Neural crest cell (in vitro differentiated cells): ENCODE measurements around the gene KPTN. TPM values are rescaled to one million over a fixed set of nuclear protein-coding genes. Genes with fewer than 3 reads are reported as not detected.

Source experiments
- DNase-seq: peaks from one replicate; pipeline ENCODE4 v3.0.0; 2021; ENCODE audit warnings: low read depth, mixed read lengths, low spot score
- H3K27ac Mint-ChIP-seq: one replicate; pipeline ENCODE4 v1.8.0; 2021; ENCODE audit warnings: mild to moderate bottlenecking, mixed read lengths; ENCODE audit not compliant: unreplicated experiment
- H3K27me3 Mint-ChIP-seq: 2 replicates; pipeline ENCODE4 v1.8.0; 2021; ENCODE audit warnings: low read depth, mild to moderate bottlenecking, mixed read lengths
- H3K36me3 Mint-ChIP-seq: 2 replicates; pipeline ENCODE4 v1.8.0; 2021; ENCODE audit warnings: low read depth, mild to moderate bottlenecking, mixed read lengths
- H3K4me1 Mint-ChIP-seq: 2 replicates; pipeline ENCODE4 v1.8.0; 2021; ENCODE audit warnings: mixed read lengths
- H3K4me3 Mint-ChIP-seq: one replicate; pipeline ENCODE4 v1.8.0; 2021; ENCODE audit warnings: mild to moderate bottlenecking, mixed read lengths
- H3K9me3 Mint-ChIP-seq: 2 replicates; pipeline ENCODE4 v1.8.0; 2021; ENCODE audit warnings: mixed read lengths
- total RNA-seq: library from RNA; stranded (reverse); gene quantifications from 2 replicates; pipeline ENCODE4 v1.2.1, GENCODE V29; 2021
- TF ChIP-seq, protein P1 (sequence below): fragments of 200-600 bp; sonication (generic); conservative IDR thresholded peaks from 2 replicates; pipeline ENCODE4 v1.5.0; 2021; ENCODE audit warnings: antibody characterized with exemption, mild to moderate bottlenecking

The KPTN gene
- total RNA-seq, 1 donor from 2014 or later, result 30.2 TPM

DNA sequence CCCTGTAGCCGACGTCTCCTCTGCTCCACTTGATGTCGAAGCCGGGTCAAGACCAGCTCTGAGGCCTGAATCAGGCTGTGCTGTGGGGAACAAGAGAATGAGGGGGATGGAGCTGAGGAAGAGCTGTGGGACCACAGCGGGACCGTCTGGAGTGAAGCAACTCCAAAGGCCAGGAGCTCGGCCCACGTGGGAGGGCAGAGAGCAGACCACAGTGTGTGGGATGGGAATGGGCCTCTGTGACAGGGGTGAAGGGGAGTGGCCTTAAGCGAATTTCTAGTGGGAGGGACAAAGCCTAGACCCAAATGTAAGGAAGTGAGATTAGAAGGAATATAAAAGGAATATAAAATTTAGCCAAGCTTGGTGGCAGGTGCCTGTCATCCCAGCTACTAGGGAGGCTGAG, 8.6 kb downstream of the KPTN start:
- Mint-ChIP-seq H3K36me3 (peaks cover 2% of the 10 kb centered on the region), H3K4me1 (peaks cover 12% of the 10 kb centered on the region), H3K27me3 (peaks cover 28% of the 10 kb centered on the region), H3K9me3 (no peaks in the 10 kb centered on the region), H3K4me3 (no peak overlapping the region), H3K27ac (no peak overlapping the region)
- TF ChIP-seq, protein P1, sequence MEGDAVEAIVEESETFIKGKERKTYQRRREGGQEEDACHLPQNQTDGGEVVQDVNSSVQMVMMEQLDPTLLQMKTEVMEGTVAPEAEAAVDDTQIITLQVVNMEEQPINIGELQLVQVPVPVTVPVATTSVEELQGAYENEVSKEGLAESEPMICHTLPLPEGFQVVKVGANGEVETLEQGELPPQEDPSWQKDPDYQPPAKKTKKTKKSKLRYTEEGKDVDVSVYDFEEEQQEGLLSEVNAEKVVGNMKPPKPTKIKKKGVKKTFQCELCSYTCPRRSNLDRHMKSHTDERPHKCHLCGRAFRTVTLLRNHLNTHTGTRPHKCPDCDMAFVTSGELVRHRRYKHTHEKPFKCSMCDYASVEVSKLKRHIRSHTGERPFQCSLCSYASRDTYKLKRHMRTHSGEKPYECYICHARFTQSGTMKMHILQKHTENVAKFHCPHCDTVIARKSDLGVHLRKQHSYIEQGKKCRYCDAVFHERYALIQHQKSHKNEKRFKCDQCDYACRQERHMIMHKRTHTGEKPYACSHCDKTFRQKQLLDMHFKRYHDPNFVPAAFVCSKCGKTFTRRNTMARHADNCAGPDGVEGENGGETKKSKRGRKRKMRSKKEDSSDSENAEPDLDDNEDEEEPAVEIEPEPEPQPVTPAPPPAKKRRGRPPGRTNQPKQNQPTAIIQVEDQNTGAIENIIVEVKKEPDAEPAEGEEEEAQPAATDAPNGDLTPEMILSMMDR, result no peak
- DNase-seq, result no peak

DNA sequence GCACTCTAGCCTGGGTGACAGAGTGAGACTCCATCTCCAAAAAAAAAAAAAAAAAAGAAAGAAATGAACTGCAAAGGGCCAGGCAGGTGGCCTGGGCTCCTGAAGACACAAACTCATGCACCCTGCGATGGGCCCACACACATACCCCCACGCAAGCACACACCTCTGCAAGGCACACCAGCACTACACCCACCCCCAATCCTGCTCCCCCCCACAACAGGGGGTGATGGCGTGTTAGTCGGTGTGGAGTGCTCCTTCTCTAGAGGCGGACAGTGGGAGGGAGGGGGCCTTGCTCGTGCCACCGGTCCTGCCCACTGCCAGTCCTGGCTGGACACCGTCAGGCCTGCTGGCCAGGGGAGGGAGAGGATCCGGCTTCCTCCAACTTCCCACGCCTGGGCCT, 10.7 kb downstream of the KPTN start:
- no peak overlapping the region for H3K27ac Mint-ChIP-seq
- H3K27me3 Mint-ChIP-seq, result peaks cover 40% of the 10 kb centered on the region
- peaks cover 15% of the 10 kb centered on the region for H3K4me1 Mint-ChIP-seq
- H3K4me3 Mint-ChIP-seq, result no peak overlapping the region
- no peak for DNase-seq
- no peaks in the 10 kb centered on the region for H3K36me3 Mint-ChIP-seq
- TF ChIP-seq, protein P1, result no peak
- H3K9me3 Mint-ChIP-seq, result no peaks in the 10 kb centered on the region

DNA sequence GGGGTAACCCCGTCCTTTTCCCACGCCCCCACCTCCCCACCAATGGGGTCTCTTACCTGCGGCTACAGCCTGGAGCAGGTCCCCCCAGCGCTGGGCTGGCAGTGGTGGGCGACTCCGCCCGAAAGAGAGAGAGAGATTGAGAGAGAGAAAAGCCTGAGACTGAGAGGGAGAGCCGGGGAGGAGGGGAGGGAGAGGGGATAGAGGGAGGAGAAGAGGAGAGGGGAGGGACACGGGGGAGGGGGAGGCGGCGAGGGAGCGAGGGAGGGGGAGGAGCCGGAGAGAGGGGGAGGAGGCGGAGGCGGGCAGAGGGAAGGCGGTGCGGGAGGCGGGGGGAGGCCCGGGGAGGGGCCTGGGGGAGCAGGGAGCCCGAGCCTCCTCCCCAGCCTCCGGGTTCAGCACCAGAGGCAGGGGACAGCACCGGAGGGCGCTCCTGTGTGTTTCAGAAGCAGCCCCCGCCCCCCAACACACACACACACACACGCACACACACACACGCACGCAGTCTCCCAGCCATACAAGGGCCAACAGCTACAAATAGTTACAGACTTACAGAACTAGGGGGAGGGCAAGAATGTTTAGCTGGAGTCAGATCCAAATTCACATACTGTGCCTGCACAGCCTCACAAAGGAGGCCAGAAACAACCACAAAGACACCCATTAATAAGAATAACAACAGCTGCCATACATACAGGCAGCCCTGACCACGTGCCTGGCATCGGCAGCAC, 12.1 kb downstream of the KPTN start, which contains the start of gene SLC8A2:
Gene SLC8A2 (minus strand): TSS at position 161 of the 725 bp plus-strand sequence. CDS start 5,490 bp downstream, outside the sequence.
- H3K4me1 Mint-ChIP-seq, result peaks cover 15% of the 10 kb centered on the region
- DNase-seq, result peak; percentile 65
- H3K36me3 Mint-ChIP-seq, result no peaks in the 10 kb centered on the region
- H3K9me3 Mint-ChIP-seq, result no peaks in the 10 kb centered on the region
- TF ChIP-seq, protein P1, result no peak
- peak within 1 kb of the TSS; percentile 71 for H3K4me3 Mint-ChIP-seq
- peaks cover 53% of the 10 kb centered on the region for H3K27me3 Mint-ChIP-seq
- no peak within 1 kb of the TSS for H3K27ac Mint-ChIP-seq

DNA sequence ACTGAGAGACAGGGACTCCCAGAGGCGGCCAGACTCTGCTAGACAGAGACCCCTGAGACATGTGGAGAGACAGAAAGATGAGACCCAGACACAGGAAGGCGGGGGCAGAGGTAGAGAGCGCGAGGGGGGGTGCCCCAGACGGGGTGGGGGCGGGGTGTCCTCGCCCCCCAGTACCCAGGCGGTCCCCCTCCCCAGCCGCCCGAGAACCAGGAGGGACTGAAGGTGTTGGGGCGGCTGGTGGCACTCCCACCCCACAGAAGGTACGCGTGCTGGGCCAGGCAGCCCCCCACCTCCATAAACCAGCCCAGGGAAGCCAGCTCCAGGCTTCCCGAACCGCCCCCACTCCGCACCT, 12.7 kb downstream of the KPTN start:
- Mint-ChIP-seq H3K4me3 (peak overlapping the region; percentile 67), H3K27me3 (peaks cover 56% of the 10 kb centered on the region)

DNA sequence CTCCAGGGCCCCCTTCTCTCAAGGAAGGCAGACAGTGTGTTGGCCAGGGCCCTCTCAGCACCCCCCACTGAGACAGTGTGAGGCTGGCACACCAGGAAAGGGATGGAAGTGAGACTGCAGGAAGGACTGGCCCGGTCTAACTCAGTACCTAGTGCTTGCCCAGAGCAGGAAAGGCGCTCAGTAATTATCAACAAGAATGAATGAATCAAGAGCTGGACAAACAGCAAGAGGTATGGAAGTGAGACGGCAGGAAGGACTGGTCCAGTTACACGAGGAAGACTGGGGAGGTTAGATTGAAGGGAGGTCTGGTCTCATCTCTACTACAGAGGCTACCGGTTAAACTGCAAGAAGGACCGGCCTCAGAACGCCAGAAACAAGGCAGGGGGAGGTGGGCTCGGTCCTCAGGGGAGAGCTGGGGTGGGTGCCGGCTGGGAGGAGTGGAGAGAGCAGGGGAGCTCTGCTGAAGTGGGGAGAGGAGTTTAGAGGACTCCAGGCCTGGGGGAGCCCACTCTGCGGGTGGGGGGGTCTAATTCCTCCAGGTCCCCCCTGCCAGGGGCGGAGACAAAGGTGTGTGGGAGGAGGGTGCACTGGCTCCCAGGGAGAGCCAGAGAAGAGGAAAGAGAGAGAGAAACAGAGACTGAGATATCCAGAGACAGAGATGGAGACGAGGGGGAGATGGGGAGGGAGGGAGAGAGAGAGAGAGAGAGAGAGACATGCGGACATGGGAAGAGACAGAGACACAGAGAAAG, 13.4 kb downstream of the KPTN start:
- no peaks in the 10 kb centered on the region for H3K9me3 Mint-ChIP-seq
- no peak overlapping the region for H3K27ac Mint-ChIP-seq
- no peak overlapping the region for H3K4me3 Mint-ChIP-seq
- peaks cover 61% of the 10 kb centered on the region for H3K27me3 Mint-ChIP-seq
- H3K4me1 Mint-ChIP-seq, result peaks cover 15% of the 10 kb centered on the region
- DNase-seq, result no peak
- TF ChIP-seq, protein P1, result no peak
- no peaks in the 10 kb centered on the region for H3K36me3 Mint-ChIP-seq

More for the DNA sequence above, 12.7 kb downstream of the KPTN start:
- TF ChIP-seq, protein P1, result no peak
- no peak overlapping the region for H3K27ac Mint-ChIP-seq
- H3K9me3 Mint-ChIP-seq, result no peaks in the 10 kb centered on the region
- no peaks in the 10 kb centered on the region for H3K36me3 Mint-ChIP-seq
- H3K4me1 Mint-ChIP-seq, result peaks cover 15% of the 10 kb centered on the region
- DNase-seq, result no peak
